B cell (primary cell): ENCODE results near the gene TEX14. TPM values are rescaled to one million over a fixed set of nuclear protein-coding genes. Genes with fewer than 3 reads are reported as not detected.

Experiments used
- ATAC-seq: fragments of 200-7000 bp; cut with Tn5 transposase; one replicate; pipeline ENCODE4 v1.10.0; 2021; ENCODE audit warnings: low read depth, mild to moderate bottlenecking, moderate number of reproducible peaks, moderate library complexity
- CTCF ChIA-PET: fragments of 350-600 bp; sonication (Branson Sonifier 250); formaldehyde crosslinking; loops from one replicate; lab custom pipeline; 2021; ENCODE audit warnings: antibody characterized with exemption, inconsistent platforms; lab: Charles Lee
- POLR2A ChIA-PET: fragments of 350-600 bp; sonication (Branson Sonifier 250); formaldehyde crosslinking; loops from one replicate; lab custom pipeline; 2021; ENCODE audit warnings: antibody characterized with exemption; lab: Charles Lee
- DNase-seq: peaks from one replicate; pipeline ENCODE4 v3.0.0; 2013
- H2AFZ ChIP-seq: 2 replicates; pipeline ENCODE4 v1.6.1; 2012; ENCODE audit warnings: mild to moderate bottlenecking, low read depth, low read length; ENCODE audit not compliant: insufficient read depth, poor library complexity, severe bottlenecking
- H3K27ac ChIP-seq, 2 donors: 1 replicate in 1 of 2; 2 replicates in 1 of 2; pipeline ENCODE4 v1.5.1; 2012 to 2013; ENCODE audit warnings: low read length in 2 of 2, mild to moderate bottlenecking in 2 of 2, moderate library complexity in 1 of 2
- H3K27me3 ChIP-seq, 4 experiments: fragments of 200-600 bp in 1 of 4; sonication (generic) in 1 of 4; replicated peaks in 1 of 4; 1 replicate in 2 of 4; 2 replicates in 2 of 4; pipeline versions ENCODE4 v1.6.1 to v1.7.0; 2013 to 2016; ENCODE audit warnings: low read length in 3 of 4, mild to moderate bottlenecking in 2 of 4, mixed read lengths in 1 of 4, moderate library complexity in 1 of 4; ENCODE audit not compliant: insufficient read depth in 4 of 4, control insufficient read depth in 3 of 4; ENCODE audit errors: control extremely low read depth in 1 of 4
- H3K36me3 ChIP-seq, 2 experiments: replicated peaks in 1 of 2; 1 replicate in 1 of 2; 2 replicates in 1 of 2; pipeline versions ENCODE4 v1.6.1 to v1.7.1; 2013; ENCODE audit warnings: low read length in 1 of 2; ENCODE audit not compliant: insufficient read depth in 2 of 2, control insufficient read depth in 1 of 2; ENCODE audit errors: control extremely low read depth in 1 of 2, extremely low read depth in 1 of 2
- H3K4me1 ChIP-seq, 2 donors: fragments of 200-600 bp in 1 of 2; sonication (generic) in 1 of 2; 1 replicate in 1 of 2; 2 replicates in 1 of 2; pipeline versions ENCODE4 v1.5.1 to v1.6.1; 2013 to 2017; ENCODE audit warnings: low read length in 2 of 2; ENCODE audit not compliant: control insufficient read depth in 2 of 2, insufficient read depth in 2 of 2
- H3K4me2 ChIP-seq: replicated peaks from 2 replicates; pipeline ENCODE3; 2012; ENCODE audit warnings: mild to moderate bottlenecking, low read depth, low read length; ENCODE audit not compliant: poor library complexity, severe bottlenecking
- H3K4me3 ChIP-seq, 5 experiments: fragments of 200-600 bp in 1 of 5; sonication (generic) in 1 of 5; 1 replicate in 3 of 5; 2 replicates in 2 of 5; pipeline versions ENCODE4 v1.5.1 to v1.7.0; 2011 to 2016; ENCODE audit warnings: low read length in 4 of 5, mild to moderate bottlenecking in 4 of 5, low read depth in 2 of 5, control low read depth in 1 of 5, moderate library complexity in 1 of 5; ENCODE audit not compliant: insufficient read depth in 1 of 5; ENCODE audit errors: control extremely low read depth in 1 of 5, extremely low read depth in 1 of 5
- H3K79me2 ChIP-seq: fragments of 200-600 bp; sonication (generic); one replicate; pipeline ENCODE4 v1.6.0; 2016; ENCODE audit warnings: low read length; ENCODE audit not compliant: control insufficient read depth, insufficient read depth
- H3K9ac ChIP-seq: fragments of 200-600 bp; sonication (generic); 2 replicates; pipeline ENCODE4 v1.6.1; 2017; ENCODE audit warnings: mild to moderate bottlenecking, low read length, moderate library complexity
- H3K9me3 ChIP-seq, 3 donors: one replicate each; pipeline versions ENCODE4 v1.6.1 to v1.7.1; 2013; ENCODE audit warnings: low read length in 2 of 3; ENCODE audit not compliant: control insufficient read depth in 2 of 3, insufficient read depth in 1 of 3; ENCODE audit errors: control extremely low read depth in 1 of 3
- H4K20me1 ChIP-seq: 2 replicates; pipeline ENCODE4 v1.6.0; 2012; ENCODE audit warnings: mild to moderate bottlenecking, low read length; ENCODE audit not compliant: insufficient read depth, control insufficient read depth, poor library complexity, severe bottlenecking
- H3K27ac Mint-ChIP-seq: one replicate; pipeline ENCODE4 v1.8.0; 2021; ENCODE audit warnings: mixed read lengths
- H3K27me3 Mint-ChIP-seq: one replicate; pipeline ENCODE4 v1.8.0; 2021; ENCODE audit warnings: mixed read lengths
- H3K4me1 Mint-ChIP-seq: one replicate; pipeline ENCODE4 v1.8.0; 2021; ENCODE audit warnings: mixed read lengths
- H3K4me3 Mint-ChIP-seq: one replicate; pipeline ENCODE4 v1.8.0; 2021; ENCODE audit warnings: mixed read lengths
- H3K9me3 Mint-ChIP-seq: one replicate; pipeline ENCODE4 v1.8.0; 2022; ENCODE audit warnings: mixed read lengths; ENCODE audit not compliant: insufficient read depth
- CTCF ChIP-seq: fragments of 200-600 bp; IDR thresholded peaks from one replicate; pipeline ENCODE4 v1.8.0; 2022; ENCODE audit warnings: antibody characterized with exemption, mild to moderate bottlenecking
- EZH2 ChIP-seq: IDR thresholded peaks from 2 replicates; pipeline ENCODE4 v1.6.1; 2012; ENCODE audit warnings: borderline replicate concordance, low read depth, mild to moderate bottlenecking, moderate library complexity, low read length; ENCODE audit not compliant: insufficient read depth, poor library complexity, severe bottlenecking
- WGBS: methylation state at CpG from one replicate; pipeline ENCODE4 v1.1.5; 2013; ENCODE audit warnings: missing lambda C conversion rate; ENCODE audit not compliant: insufficient coverage; 5-methylcytosine and 5-hydroxymethylcytosine counted together
- intact Hi-C: fragments of 100-400 bp; cut with micrococcal nuclease; formaldehyde crosslinking; loops from one replicate; pipeline ENCODE4 v1.10.0; 2022
- polyA plus RNA-seq: library from polyadenylated mRNA; depleted of rRNA; stranded (reverse); fragments of >200 nt; gene quantifications from 2 replicates; pipeline ENCODE4 v1.2.3, GENCODE V29; 2012
- total RNA-seq, 2 donors: library from RNA; stranded (reverse); fragments of 120-200 nt in 1 of 2; gene quantifications; 1 replicate in 1 of 2; 2 replicates in 1 of 2; pipeline versions ENCODE4 v1.2.3 to v1.2.4, GENCODE V29; 2013 to 2022

The TEX14 gene
- total and polyA plus RNA-seq, 2 donors (not counting 1 experiment from before 2014, with no cell fraction given) = 0.10 to 0.20 TPM

- peaks cover 49% of the 10 kb centered on the region for H3K27me3 Mint-ChIP-seq
- no peak overlapping the region for H3K9ac ChIP-seq
- peaks cover 5% of the 10 kb centered on the region for H3K4me1 Mint-ChIP-seq
- H3K27ac ChIP-seq = no peak overlapping the region
- TF ChIP-seq CTCF = no peak
- ATAC-seq (no peak), DNase-seq (no peak)
- ChIA-PET POLR2A (no interaction called here), CTCF (no interaction called here)
- no peak overlapping the region for H2AFZ ChIP-seq
- 90% methylated on average over 2 of the region's 3 CpGs for WGBS
- H3K4me3 Mint-ChIP-seq = no peak overlapping the region
- H3K4me3 ChIP-seq = no peak overlapping the region
- H3K4me2 ChIP-seq = no peak overlapping the region
- H4K20me1 ChIP-seq = no peaks in the 10 kb centered on the region
- H3K27me3 ChIP-seq = peaks cover 0 to 57% (median 15%) of the 10 kb centered on the region in 4 experiments
- no peak overlapping the region for H3K27ac Mint-ChIP-seq
- H3K9me3 ChIP-seq = no peaks in the 10 kb centered on the region
- H3K36me3 ChIP-seq = no peaks in the 10 kb centered on the region
- no peaks in the 10 kb centered on the region for H3K79me2 ChIP-seq
- peaks cover 12 to 13% of the 10 kb centered on the region in 2 donors for H3K4me1 ChIP-seq
- intact Hi-C loops = loop anchor here (5.0 kb wide), 2 partner anchors 158 to 468 kb away; partner anchors contain the start of genes RAD51C and TEX14
- H3K9me3 Mint-ChIP-seq = no peaks in the 10 kb centered on the region
Observed at GRCh38 chr17:58534331-58534730, 157.5 kb downstream of the TEX14 start.

- POLR2A ChIA-PET = no interaction called here
- Histone ChIP-seq H3K4me1 (peaks cover 12 to 13% of the 10 kb centered on the region in 2 donors), H3K27ac (no peak overlapping the region), H3K9me3 (no peaks in the 10 kb centered on the region), H3K36me3 (no peaks in the 10 kb centered on the region), H3K27me3 (peaks cover 0 to 57% (median 15%) of the 10 kb centered on the region in 4 experiments), H2AFZ (no peak overlapping the region), H3K79me2 (no peaks in the 10 kb centered on the region), H3K4me3 (no peak overlapping the region), H4K20me1 (no peaks in the 10 kb centered on the region), H3K4me2 (no peak overlapping the region), H3K9ac (no peak overlapping the region)
- H3K9me3 Mint-ChIP-seq = no peaks in the 10 kb centered on the region
- TF ChIP-seq CTCF (no peak), EZH2 (no peak)
- DNase-seq (no peak), ATAC-seq (no peak)
- peak overlapping the region; percentile 76 for H3K4me3 Mint-ChIP-seq
- CTCF ChIA-PET = no interaction called here
- H3K27me3 Mint-ChIP-seq = peaks cover 48% of the 10 kb centered on the region
- WGBS = 96% methylated on average over 4 of the region's 5 CpGs
- H3K4me1 Mint-ChIP-seq = peaks cover 5% of the 10 kb centered on the region
- intact Hi-C loops = loop anchor here (5.0 kb wide), 2 partner anchors 159 to 469 kb away; partner anchors contain the start of genes RAD51C and TEX14
- H3K27ac Mint-ChIP-seq = no peak overlapping the region
Observed at GRCh38 chr17:58533616-58534188, 158.1 kb downstream of the TEX14 start.
